Activated CD4-positive, alpha-beta T cell treated with anti-CD3 and anti-CD28 coated beads, Interleukin-2, Interleukin-6, amounts not matched to agents 100 ng/mL and 50 ng/mL, durations not matched to agents 16 hours and 8 hours (primary cell): ENCODE measurements around the gene PMS1.
"Not testable (repeated sequence)": the region's sequence is repeated elsewhere in the genome, so short reads cannot be mapped to it uniquely, and the experiment has no call there.

Experiments
- DNase-seq: peaks from one replicate; pipeline ENCODE4 v3.0.0-alpha.2; 2020

Gene PMS1

GRCh38 chr2:189783927-189784867 lies at the start of gene PMS1, which contains the start of gene ORMDL1:
Gene PMS1, plus strand, starts transcription at chr2:189784450. Its CDS starts 7,360 bp downstream, at chr2:189791810.
Gene ORMDL1, minus strand, starts transcription at chr2:189784339. Its CDS starts 1,744 bp downstream, at chr2:189782595.
- DNase-seq, result peak; percentile 96

GRCh38 chr2:189751080-189751658 lies 33.1 kb upstream of the PMS1 start:
- DNase-seq, result peak; percentile 45

GRCh38 chr2:189756311-189756952 lies 27.8 kb upstream of the PMS1 start:
- DNase-seq, result no peak

- DNase-seq, result not testable (repeated sequence)
Measured at GRCh38 chr2:189760154-189760553, 24.1 kb upstream of the PMS1 start.

GRCh38 chr2:189762229-189762550 lies 22.1 kb upstream of the PMS1 start:
- DNase-seq, result no peak

GRCh38 chr2:189762551-189763298 lies 21.5 kb upstream of the PMS1 start, which contains the start of gene OSGEPL1:
Gene OSGEPL1, minus strand, starts transcription at chr2:189762792. Its CDS starts 1,152 bp downstream, at chr2:189761640.
- DNase-seq, result peak; percentile 96

GRCh38 chr2:189763908-189764661 lies 20.2 kb upstream of the PMS1 start:
- no peak for DNase-seq

- no peak for DNase-seq
Measured at GRCh38 chr2:189770590-189771322, 13.5 kb upstream of the PMS1 start.

GRCh38 chr2:189772212-189772611 lies 12.0 kb upstream of the PMS1 start:
- DNase-seq, result no peak

GRCh38 chr2:189782221-189782671 lies 2.0 kb upstream of the PMS1 start:
- peak; percentile 78 for DNase-seq

GRCh38 chr2:189783451-189783926 lies 761 bp upstream of the PMS1 start:
- peak; percentile 48 for DNase-seq

GRCh38 chr2:189791338-189792042 lies 7.2 kb downstream of the PMS1 start:
- peak; percentile 40 for DNase-seq

GRCh38 chr2:189794310-189794709 lies 10.1 kb downstream of the PMS1 start:
- no peak for DNase-seq

- no peak for DNase-seq
Measured at GRCh38 chr2:189797902-189798301, 13.7 kb downstream of the PMS1 start.

- DNase-seq, result peak; percentile 48
Measured at GRCh38 chr2:189798312-189799029, 14.2 kb downstream of the PMS1 start.

GRCh38 chr2:189799030-189799331 lies 14.7 kb downstream of the PMS1 start:
- DNase-seq, result no peak

GRCh38 chr2:189799531-189799930 lies 15.3 kb downstream of the PMS1 start:
- DNase-seq, result no peak

- DNase-seq, result no peak
Measured at GRCh38 chr2:189802396-189802912, 18.2 kb downstream of the PMS1 start.

GRCh38 chr2:189803431-189803830 lies 19.2 kb downstream of the PMS1 start:
- no peak for DNase-seq
